ENCODE data around the gene NIPAL3.
A peak's percentile ranks its signal among the peaks of the same experiment; 100 is the strongest.
"Not testable (repeated sequence)": the region's sequence is repeated elsewhere in the genome, so short reads cannot be mapped to it uniquely, and the experiment has no call there.

Gene NIPAL3

DNA sequence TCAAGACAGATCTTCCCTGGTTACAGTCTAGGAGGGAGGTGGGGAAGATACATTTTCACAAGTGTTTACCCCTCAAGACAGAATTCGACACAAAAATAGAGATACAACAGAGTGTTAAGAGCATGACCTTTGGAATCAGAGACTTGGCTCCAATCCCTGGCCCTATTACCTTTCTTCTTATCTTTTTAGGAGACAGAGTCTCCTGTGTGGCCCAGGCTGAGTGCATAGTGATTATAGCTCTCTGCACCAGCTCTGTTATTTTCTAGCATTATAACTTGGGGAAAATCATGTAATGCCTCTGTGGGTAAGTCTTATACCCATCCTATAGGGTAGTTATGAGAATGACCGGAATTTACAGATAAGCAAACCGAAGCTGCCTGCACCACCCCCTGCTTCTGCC is 9.8 kb downstream of the NIPAL3 start:
- no peak for DNase-seq

DNA sequence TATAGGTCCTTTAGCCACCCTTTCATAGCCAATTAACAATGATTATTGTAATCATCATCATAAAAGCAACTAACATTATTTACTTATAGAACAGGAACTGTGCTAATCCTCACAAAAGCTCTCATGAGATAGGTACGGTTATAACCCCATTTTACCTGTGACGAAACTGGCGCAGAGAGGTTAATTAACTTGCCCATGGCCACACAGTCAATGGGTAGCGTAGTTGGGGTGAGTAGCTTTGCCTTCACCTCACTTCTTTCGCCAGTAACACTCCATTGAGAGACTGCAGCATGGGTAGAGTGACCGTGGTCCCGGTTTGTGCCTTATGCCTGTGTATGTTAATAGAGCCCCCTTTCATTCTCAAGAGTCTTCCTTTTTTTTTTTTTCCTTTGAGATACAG is 10.3 kb downstream of the NIPAL3 start:
- DNase-seq: no peak

DNA sequence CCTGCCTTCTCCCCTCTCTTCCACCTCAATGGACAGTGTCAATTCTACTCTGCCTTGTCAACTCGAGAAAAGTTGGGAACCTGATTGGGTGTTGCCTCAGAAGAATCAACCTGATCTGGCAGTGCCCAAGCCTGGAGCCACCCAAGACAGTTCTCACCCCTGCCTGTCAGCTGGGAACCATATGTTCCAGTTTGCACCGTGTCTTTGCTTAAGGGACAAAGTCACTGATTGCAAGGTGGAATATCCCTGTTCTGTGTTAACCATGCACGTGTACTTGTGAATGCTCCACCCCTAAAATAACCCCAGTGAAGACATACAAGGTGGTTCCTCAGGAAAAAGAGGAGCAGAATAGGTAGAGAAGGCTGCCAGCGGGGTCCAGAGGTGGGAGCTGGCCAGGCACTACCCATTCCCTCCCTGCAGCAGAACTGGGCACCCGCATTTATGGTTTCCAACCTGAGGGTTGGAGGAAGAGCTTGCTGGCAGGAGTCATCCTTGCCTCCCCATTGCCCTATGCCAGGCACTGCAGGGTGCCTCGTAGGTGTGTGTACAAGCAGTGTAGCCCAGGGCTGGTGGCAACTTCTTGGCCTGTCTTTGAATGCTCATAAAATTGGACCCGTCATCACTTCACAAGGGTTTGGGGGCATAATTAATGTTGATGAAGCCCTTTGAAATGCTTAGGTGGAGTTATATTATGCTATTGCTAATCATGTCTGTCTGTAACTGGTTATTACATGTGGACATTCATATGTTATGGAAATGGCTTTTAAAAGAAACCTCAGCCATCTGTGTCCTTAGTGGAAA is 11.3 kb downstream of the NIPAL3 start:
- DNase-seq: no peak

DNA sequence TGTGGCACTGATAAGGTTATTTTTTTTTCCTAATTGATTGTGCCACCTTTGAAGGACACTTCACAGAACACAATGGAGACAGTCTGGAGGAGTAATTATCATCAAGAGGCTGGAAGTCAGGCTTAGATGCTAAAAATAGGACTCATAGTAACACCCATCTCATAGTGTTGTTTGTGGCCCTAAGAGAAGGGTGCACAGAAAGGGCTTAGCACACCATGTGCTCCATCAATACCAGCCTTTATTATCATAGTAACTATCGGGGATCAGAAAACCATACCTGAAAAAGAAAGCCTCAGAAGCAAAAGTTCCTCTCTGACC is 11.9 kb downstream of the NIPAL3 start:
- DNase-seq: peak; percentile 67

DNA sequence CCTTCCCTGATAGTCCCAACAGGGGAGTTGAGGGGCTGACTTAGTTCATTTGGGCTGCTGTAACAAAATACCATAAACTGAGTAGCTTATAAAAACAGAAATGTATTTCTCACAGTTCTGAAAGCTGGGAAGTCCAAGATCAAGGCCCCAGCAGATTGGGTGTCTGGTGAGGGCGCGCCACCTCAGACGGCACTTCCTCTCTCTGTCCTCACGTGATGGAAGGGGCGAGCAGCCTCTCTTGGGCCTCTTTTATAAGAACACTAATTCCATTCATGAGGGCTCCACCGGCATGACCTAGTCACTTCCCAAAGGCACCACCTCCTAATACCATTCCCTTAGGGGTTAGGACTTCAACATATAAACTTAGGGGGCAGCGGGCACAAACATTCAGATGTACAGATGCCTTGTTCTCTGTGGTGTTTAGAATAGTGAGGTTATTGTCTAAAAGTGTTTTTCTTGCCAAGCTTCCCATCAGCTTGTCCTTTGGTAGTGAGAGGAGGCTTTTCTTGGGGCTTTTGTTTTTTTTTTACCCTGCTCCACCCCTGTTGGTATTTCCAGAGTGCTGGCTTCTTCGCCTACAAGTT is 20.3 kb downstream of the NIPAL3 start:
- DNase-seq: no peak

DNA sequence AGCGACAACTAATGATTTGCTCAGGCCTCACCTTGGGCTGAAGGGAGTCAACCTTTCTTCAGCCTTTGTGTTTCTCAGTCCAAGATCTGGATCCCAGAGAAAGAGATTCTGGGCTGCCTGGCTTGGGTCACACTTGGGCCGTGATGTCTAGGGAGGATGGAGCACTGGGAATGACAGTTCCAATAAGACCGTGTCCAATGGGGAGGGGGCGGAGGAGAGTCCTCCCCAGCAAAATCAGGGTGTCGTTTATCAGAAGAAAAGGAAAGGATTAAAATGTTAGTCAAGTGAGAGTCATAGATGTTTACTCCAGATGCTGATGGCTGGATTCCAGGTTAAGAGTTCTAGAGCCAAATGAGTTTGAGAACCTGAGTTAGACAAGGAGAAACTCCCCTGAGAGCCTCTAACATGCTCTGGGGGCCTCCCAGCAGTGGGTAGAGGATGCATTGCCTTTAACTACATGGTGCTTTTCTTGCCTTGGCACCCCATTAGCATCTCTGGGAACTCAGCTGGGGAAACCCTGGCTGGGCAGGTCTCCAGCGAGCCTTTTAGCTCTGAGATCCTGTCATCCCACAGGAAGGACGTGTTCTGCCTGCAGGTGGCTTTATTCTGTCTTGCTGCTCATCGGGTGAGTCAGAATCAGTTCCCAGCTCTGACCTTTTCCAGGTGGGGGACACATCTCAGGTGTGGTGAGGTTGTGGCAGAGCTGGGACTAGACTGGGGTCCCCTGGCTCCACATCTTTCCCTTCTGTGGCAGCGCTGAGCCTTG is 22.2 kb downstream of the NIPAL3 start:
- no peak for DNase-seq

DNA sequence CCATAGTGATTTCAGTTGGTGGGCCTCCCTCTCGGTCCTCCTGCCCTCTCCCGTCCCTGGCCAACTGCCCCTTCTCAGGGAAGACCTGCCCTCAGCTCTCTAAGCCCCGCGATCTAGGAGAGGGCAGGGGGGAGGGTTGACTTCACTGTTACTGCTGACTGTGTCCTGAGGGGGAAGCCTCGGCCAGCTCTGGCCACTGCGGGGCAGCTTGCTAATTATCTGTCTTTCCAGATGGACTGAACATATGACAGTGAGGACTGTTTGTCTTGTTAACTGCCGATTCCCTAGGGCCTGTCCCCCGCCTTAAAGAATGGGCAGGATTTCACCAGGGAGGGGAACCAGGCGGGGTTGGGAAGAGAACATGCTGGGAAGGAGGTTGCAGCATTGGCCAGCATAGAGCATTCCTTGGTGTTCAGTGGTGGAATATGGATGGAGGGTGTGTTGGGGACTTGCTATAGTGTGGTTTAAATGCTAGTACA is 22.9 kb downstream of the NIPAL3 start:
- no peak for DNase-seq

DNA sequence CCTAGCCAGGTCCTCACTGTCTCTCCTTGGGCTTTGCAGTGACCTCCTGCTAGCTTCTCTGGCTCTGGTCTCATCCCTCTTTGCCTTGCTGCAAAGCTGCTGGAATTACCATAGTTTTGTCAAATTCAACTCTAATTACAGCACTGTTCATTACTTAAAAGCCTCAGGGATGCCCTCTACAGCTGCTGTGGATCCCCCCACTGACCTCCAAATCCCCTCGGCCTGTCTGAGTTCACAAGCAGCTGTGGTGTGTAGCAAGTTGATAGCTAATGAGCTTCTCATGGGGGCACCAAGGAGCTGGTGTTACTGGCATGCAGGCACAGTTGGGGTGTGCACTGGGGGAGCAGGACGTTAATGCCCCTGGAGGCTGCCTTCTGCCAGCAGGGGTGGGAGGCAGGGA is 24.8 kb downstream of the NIPAL3 start:
- DNase-seq: no peak

DNA sequence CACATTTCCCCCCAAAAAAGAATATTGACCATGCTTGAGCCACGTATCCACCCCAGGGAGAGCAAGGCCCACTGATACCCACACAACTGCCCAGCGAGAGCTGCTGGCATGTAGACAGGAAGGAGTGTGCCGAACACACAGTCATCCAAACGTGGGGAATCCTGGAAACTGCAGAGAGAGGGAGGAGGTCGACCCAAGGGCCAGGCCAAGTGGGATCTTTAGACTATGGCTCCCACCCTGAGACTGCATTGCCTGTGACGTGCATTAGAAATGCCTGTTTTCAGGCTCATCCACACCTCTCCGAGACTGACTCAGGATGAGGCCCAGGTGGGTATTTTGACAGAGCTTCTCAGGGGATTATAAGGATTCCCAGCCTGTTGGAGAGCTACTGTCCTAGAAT is 25.9 kb downstream of the NIPAL3 start:
- DNase-seq: no peak

DNA sequence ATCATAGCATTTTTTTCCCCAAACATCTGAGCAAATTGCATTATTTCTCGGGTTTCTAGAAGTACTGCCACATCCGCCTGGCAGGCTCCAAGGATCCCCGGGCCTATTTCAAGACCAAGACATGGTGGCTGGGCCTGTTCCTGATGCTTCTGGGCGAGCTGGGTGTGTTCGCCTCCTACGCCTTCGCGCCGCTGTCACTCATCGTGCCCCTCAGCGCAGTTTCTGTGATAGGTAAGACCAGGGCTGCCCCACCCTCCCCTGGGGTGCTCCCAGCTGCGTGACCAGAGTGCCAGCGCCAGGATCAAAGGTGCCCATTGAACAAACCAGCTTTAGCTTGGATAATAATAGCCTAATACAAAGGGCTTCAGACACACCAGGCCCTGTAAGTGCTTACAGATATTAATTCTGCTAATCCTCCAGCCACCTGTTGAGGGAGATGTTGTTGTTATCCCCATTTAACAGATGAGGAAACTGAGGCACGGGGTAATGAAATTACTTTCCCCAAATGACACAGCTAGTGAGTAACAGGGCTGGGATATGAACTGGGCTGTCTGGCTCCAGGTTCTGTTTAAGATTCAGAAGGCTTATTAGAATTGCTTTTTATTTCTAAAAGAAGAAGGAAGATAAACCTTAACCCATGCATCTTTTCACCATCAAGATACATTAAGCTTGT is 26.5 kb downstream of the NIPAL3 start:
- no peak for DNase-seq

DNA sequence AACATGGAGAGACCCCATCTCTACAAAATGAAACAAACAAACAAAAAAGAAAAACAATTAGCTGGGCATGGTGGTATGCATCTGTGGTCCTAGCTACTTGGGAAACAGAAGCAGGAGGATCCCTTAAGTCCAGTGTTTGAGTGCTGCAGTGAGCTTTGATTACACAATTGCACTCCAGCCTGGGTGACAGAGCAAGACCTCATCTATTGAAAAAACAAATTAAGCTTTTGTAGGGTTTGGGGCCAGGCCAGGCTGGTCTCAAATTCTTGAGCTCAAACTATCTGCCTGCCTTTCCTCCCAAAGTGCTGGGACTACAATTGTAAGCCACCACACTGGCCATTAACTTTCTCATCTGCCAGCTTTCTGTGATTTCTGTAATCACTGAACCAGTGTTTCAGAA is 27.2 kb downstream of the NIPAL3 start:
- no peak for DNase-seq

DNA sequence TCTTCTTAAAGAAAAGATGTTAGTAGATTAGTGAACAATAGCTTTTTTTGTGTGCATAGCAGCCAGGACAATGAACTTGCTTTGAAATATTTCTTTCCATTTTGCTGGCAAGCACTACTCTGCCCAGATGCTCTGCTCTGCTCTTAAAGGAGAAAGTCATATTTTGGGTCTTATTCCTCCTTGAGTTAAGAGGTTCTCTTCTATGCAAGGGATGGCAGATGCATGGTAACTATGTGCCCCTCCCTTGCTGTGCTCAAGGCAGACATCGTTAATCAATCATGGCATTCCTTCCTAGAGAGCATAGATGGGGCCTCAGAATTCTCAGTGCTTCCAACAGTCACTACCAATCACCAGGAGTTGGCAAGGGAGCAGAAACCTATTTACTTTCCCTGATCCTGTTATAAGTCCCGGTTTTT is 27.6 kb downstream of the NIPAL3 start:
- peak; percentile 16 for DNase-seq

DNA sequence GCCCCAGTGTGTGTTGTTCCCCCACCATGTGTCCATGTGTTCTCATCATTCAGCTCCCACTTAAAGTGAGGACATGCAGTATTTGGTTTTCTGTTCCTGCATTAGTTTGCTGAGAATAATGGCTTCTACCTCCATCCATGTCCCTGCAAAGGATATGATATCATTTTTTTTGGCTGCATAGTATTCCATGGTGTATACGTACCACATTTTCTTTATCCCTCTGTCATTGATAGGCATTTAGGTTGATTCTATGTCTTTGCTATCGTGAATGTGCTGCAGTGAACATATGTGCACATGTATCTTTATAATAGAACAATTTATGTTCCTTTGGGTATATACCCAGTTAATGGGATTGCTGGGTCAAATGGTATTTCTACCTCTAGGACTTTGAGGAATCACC is 30.8 kb downstream of the NIPAL3 start:
- not testable (repeated sequence) for DNase-seq

DNA sequence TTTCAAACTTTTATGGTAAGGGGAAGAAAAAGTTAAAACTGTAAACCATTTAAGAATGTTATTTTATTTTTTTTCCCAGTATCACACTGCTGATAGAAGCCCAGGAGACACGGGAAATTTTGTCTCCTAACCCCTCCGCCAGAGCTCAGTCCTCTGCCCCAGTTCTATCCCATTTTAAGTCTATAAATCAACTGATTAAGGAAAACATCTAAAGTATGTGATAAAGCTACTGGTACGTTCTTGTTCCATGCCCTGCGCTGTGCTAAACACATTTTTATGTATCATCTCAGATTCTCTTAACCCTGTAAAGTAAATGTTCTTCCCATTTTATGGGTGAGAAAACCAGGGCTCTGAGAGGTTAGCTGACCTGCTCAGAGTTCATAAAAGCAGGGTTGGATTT is 34.7 kb downstream of the NIPAL3 start:
- DNase-seq: no peak

DNA sequence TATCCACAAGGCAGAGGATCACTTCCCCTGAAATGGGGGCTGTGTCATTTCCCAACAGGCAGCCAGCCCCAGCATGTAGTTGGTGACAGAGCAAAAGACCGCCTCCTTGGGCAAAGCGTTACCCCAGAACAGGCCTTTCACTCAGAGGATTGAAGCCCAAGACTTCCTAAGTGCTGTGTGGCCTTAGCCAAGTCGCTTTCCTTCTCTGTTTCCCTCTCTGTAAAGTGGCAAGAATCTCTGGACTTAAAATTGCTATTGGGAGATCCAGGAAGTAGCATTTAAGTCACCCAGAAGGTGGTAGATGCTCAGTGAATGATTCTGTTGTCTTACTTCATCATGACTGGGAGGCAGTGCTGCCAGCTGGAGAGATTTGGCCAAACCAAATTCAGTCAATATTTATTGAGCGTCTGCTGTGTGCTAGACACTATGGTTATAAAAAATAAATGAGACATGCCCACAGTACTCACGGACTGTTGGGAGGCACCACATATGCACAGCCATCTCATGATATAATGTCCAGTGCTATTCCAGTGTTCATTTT is 35.3 kb downstream of the NIPAL3 start:
- DNase-seq: no peak

DNA sequence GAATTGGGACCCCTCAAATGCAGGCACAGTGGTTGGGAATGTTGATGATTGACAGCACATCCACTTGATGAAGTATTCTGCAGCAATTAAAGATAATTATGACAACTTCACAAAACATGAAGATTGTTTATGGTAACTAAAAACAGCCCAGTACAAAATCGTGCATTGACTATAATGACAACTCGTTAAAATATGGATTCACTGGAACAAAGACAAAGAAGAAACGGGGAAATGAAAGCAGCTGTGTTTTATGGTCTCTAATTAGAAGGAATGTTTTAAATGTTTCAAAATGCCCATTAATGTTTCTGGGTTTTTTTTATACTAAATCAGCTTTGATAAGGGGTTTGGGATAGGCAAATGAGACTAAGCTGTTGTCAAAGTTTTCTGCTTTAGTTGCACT is 36.1 kb downstream of the NIPAL3 start:
- no peak for DNase-seq

DNA sequence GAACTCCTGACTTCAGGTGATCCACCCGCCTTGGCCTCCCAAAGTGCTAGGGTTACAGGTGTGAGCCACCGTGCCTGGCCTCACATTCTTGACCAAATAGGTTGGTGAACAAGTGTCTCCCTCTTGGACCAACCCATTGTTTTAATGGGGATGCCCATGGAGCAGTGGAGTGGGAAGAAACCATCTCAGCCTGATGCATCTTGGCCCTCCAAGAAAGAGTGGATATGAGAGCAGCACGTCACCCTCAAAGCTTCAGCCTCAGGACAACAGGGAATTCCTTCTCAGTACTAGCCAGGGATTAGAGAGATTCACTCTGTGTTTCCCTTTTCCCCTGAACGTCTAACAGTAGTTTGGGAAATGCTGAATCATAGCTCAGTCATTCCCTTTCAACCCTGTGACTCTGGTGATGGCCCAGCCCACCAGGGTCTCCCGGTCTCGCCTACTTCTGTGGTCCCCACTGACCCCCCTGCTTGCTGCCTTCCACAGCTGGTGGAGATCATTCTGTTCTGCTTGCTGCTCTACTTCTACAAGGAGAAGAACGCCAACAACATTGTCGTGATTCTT is 37.4 kb downstream of the NIPAL3 start:
- no peak for DNase-seq

DNA sequence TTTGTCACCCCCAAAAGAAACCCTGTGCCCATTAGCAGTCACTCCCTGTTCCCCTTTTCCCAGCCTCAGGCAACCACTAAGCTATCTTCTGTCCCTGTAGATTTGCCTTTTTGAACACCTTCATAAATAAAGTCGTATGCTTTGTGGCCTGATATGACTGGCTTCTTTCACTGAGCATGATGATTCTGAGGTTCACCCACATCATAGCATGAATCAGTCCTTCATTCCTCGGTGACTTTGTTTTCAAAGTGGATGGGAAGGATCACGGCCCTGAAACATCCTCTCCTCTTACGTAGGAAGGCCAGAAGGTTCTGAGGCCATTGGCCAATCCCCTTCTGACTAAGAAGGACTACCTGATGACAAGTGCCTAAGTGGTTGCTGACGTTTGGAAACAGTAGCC is 39.1 kb downstream of the NIPAL3 start:
- DNase-seq: no peak

DNA sequence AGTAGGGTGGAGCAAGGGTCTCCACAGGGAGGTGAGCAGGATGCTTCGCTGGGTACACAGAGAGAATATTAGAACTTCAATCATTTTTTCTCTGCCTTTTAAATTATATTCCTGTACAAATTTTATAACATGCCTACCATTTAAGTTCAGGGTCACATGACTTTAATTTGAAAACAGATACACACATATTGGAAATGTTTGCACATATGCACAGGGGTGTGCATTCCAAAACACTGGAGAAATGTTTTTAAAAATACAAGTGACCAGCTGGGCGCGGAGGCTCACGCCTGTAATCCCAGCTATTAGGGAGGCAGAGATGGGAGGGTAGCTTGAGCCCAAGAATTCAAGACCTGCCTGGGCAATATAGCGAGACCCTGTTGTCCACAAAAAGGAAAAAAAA is 39.7 kb downstream of the NIPAL3 start:
- no peak for DNase-seq

DNA sequence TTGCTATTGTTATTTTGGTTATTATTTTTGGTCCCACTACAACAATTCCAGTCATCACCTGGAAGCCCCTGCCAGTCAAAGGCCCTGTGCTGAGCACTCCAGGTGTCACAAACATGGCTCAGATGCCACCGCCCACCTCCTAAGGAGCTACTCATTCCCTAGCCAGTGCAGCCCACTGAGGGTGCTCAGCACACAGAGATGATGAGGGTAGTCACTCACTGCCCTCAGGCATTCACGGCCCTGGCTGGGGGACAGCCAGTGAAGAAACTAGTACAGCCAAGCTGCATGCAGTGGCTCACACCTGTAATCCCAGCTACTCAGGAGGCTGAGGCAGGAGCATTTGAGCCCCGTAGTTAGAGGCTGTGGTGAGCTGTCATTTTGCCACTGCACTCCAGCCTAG is 42.3 kb downstream of the NIPAL3 start:
- DNase-seq: no peak

DNA sequence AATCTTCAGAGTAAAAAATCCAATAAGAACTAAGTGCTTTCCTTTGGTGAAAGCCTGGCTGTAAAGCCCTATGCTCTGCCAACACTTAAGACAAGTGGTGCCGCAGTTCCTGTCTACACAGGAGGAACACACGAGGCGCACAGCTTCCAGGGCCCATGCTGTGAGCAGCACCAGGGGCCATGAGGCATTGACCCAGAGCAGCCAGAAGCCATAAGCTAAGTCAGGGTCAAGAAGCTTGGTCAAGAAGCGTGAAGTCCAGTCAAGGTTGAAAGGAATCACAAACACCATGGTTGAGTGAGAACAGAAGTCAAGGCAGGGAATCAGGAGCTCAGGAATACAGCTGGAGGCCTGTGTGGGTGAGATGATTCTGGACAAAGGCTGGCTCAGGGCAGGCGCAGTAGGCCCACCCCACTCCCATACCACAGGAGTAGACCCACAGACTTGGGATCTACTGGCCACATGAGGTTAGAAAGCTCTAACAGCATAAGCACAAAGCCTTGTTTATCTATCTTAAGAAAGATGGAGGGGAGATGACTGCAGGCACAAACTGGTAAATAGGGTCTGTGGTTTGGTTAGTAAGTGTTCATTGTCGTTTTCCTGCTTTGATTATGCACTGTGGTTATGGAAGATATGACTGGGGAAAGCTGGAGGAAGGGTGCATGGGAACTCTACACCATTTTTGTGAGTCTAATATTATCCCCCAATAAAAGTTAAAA is 44.1 kb downstream of the NIPAL3 start:
- DNase-seq: no peak

DNA sequence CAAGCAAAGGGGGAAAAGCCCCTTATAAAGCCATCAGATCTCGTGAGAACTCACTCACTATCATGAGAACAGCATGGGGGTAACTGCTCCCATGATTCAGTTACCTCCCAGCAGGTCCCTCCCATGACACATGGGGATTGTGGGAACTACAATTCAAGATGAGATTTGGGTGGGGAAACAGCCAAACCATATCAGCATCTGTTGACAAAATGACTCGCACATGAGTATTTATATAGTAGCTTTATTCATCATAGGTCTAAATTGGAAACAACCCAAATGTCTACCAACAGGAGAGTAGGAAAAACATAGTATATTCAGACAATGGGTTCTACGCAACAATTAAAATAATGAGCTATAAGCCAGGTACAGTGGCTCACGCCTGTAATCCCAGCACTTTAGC is 46.5 kb downstream of the NIPAL3 start:
- not testable (repeated sequence) for DNase-seq
